HG03064 (cell line): ENCODE data around the gene ZG16B.

Source experiments
- ATAC-seq: cut with Tn5 transposase; IDR thresholded peaks from one replicate; pipeline ENCODE4 v1.9.1; 2021; ENCODE audit warnings: low read depth; ENCODE audit not compliant: unreplicated experiment

The ZG16B gene

DNA sequence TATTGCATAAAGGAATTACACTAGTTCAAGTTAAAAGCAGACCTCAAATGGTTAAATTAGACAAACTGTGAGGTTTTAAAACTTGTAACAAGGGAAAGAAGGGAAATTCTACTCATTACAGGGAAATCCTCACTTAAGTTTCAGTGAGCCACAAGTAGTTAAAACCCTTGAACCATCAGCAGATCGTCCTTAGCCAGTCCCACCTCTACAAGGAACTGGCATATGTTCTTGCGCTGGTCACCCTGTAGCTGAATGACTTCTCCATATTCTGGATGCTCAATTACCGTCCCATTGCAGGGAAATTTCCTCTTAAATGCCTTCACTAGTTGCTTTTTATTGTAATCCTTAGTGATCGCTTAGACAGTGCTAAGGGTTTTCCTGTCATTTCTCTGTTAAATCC is 7.6 kb upstream of the ZG16B start:
- no peak for ATAC-seq

DNA sequence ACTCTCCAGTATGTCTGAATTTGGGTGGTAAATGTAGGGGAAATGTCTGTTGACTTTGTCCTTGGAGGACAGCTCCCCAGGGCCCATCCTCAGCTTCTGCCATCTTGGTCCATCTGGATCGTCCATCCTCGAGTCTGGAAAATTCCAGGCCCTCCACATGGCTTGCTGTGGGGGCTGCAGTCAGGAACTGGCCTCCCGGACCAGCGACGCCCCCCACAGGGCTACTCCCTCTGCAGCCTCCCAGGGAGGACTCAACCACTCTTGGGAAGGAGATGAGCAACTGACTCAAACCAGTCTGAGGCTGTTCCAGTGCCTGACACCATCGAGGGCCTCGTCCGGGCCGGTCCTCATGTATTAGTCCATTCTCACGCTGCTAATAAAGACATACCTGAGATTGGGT is 5.5 kb upstream of the ZG16B start:
- no peak for ATAC-seq

DNA sequence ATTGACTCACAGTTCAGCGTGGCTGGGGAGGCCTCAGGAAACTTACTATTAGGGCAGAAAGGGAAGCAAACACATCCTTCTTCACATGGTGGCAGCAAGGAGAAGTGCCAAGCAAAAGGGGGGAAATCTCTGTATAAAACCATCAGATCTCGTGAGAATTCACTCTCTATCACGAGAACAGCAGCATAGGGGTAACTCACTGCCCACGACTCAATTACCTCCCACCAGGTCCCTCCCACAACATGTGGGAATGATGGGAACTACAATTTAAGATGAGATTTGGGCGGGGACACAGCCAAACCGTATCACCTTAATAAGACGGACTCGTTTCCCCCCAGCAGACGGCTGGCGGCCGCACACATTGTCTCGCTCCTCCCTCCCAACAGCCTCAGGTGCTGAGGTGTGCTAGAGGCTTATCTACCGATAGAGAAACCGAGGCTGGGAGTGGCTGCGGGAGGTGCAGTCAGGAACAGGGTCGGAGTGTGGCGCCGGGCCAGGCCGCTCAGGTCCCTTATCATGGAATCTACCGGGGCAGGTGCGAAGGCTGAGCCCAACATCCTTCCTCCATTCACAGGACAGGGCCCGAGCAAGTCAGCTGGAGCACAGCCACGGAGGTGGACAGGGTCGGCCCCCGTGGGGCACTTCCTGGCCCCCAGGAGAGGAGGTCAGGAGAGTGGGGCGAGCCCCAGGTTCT is 4.9 kb upstream of the ZG16B start:
- no peak for ATAC-seq

DNA sequence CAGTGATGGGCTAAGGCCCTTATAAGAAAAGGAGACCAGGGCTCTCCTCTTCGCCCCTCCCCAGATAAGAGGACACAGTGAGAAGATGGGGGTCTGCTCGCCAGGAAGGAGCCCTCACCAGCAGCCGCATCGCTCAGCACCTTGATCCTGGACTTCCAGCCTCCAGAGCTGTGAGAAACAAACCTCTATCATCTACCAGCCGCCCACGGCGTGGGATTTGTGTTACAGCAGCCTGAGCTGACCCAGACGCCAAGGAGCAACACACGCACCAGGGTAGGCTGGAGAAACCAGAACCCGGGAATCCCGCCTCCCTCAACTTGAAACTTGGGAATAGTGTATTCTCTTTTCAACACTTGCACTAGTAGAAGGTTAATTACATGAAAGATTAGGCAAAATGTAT is 4.2 kb upstream of the ZG16B start:
- no peak for ATAC-seq

DNA sequence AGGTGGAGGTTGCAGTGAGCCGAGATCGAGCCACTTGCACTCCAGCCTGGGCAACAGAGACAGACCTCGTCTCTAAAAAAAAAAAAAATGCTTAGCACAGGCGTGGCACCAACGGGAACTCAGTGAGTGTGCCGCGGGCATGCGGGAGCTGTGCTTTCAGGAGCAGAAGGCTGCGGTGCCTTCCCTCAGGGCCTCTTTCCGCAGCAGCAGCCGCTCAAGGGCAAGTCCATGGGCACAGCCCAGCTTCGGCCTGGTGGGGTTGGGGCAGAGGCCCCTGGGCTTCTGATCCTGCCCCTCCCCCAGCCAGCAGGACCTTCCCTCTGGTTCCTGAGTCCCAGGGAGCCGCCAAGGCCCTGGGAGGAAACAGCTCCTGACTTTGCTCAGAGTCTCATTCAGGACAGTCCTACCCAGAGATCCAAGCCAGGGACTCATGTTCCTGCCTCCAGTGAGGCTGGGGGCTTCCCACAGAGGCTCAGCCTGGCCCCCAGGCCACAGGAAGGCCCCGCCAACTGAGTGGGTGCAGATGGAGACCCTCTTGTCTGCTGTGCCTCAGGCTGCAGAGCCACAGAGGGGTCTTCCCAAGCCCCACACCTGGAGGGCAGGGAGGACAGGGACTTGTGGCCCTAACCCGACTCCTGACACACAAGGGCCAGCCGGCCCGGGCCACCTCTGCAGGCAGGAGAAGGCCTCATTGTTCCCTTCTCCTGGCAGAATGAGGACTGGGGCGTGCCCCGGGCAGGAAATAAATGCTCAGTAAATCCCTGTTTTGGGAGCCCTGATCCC is 3.3 kb upstream of the ZG16B start:
- no peak for ATAC-seq

DNA sequence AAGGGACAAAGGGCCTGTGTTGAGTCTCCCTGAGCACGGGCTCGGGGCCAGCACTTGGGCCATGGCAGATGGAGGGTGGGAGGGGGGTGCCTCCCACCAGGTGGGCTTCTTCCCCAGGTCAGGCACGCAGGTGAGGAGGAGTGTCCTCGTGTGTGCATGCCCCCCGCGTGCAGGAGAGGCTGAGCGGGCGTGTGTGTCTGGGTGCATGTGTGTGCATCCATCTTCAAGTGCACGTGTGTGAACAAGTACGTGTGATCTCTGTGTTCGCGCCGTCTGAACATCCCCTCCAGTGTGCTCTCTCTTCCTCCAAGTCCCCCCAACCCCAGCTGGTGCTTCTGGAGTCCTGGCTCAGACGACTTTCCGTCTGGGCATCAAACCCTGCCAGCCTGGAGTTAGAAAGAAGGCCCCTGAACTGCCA is 2.7 kb upstream of the ZG16B start:
- no peak for ATAC-seq

DNA sequence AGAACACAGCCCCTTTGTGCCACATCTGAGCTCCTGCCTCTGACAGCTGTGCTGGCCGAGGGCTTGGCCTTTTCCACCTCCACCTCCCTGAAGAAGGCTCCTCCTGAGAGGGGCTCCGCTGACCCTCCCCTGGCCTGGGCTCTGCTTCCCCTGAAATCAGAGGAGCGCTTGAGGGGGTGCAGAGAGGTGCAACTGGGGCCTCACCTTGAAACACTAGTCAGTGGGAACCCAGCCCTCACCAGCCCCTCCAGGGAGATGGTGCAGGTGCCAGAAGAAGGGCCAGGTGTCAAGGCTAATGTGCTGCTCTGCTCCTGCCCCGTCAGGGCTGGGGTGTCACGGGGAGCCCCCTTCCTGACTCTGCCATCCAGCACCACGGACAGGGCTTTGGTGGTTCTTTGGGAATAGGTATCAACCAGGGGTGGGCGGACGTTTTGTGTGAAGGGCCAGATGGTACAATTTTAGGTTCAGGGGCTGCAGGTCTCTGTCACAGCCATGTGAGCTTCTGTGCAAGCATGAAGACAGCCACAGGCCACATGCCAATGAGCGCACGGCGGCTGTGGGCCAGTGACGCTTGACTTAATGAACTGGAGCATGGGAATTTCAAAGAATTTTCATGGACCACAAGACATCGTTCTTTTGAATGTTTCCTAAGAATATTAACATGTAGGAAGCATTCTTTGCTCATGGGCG is 2.1 kb upstream of the ZG16B start:
- ATAC-seq: no peak

DNA sequence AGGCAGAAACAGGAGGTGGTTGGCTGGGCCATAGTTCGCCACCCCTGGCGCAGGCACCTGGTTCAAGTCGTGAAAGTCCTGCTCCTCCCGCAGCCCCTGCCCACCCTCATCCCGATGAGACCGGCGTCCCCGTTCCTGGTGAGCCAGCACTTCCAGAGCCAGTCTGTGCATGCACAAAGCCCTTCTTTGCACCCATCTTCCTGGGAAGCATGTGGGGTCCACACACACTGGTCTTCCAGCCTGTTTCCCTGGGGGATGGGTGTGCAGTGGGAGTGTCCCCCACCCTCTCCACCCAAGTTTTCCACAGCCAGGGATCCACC is 1.6 kb upstream of the ZG16B start:
- no peak for ATAC-seq

DNA sequence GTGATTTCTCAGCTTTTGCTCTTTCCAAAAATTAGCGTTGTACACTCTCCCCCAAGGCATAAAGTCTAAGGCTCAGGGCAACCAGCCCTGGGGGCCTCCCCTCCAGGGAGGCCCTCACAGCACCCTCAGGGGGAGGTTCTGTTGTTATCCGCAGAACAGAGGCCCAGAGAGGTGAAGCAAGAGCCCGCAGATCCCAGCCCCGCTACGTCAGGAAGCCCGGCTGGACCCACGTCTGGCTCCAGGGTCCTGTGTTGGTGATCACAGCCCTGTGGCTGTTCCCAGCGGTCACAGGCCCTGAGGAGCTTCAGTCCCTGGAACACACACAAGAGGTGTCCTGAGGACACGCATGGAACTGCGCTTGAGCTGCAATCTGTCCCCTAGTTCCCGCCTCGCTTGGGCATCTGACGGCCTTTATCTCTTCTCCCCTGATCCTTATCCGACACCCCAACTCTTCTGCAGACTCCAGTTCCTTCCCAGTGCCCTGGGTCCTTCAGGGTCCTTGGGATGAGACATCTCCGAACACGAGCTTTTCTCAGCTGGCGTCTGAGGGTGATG is 1.1 kb upstream of the ZG16B start:
- ATAC-seq: no peak

DNA sequence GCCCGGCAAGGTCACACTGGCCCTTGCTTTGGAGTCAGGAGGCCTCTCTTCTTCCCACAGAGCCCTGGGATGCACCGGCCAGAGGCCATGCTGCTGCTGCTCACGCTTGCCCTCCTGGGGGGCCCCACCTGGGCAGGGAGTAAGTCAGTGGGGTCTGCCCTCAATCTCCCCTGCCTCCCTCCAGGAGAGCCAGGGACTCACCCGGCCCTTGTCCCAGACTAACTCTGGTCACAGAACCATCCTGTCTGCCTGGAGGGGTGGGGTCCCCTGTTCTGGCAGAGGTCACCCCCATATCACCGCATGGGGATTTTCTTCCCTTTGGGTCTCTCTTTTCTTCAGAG is 222 bp downstream of the ZG16B start:
- ATAC-seq: no peak

DNA sequence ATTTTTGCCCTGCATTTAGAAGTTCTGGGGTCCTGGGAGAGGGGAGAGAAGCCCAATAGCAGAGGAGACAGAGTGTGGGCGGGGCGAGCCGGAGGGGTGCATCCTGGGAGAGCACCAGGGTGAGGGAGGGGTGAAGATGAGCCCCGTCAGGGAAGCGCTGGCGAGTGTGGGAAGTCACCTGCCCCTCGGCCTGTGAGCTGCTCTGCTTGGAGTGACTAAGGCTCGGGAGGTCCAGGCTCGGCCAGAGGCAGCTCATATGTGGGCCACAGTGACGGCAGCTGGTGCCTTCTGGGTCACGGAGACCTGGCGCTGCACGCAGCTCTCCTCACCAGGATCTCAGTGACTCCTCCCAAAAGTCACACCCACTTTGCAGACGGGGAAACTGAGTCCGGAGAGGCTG is 1.1 kb downstream of the ZG16B start:
- no peak for ATAC-seq

DNA sequence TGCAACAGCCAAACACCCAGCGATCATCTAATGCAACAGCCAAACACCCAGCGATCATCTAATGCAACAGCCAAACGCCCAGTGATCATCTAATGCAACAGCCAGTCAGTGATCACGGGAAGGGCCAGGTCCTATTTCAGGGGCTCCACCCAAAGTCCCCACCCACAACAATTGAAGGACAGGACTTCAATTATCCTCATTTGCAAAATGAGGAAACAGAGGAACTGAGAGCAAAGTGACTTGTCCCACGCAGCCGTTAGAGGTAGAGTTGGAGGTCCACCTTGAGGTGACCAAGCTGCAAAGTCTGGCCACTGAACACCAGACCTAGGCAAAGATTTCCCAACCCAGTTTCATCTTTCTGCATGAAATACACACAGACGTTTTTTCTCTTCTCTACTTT is 3.7 kb downstream of the ZG16B start:
- no peak for ATAC-seq

DNA sequence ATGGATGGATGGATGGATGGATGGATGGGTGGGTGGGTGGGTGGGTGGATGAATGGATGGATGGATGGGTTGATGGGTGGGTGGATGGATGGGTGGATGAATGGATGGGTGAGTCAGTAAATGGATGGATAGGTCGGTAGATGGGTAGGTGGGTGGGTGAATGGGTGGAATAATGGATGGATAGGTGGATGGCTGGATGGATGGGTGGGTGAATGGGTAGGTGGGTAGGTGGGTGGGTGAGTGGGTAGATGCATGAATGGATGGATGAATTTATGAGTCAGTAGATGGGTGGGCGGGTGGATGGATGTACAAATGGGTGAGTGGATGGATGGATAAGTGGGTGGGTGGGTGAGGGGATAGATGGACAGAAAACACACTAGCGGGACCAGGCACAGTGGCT is 4.9 kb downstream of the ZG16B start:
- no peak for ATAC-seq

DNA sequence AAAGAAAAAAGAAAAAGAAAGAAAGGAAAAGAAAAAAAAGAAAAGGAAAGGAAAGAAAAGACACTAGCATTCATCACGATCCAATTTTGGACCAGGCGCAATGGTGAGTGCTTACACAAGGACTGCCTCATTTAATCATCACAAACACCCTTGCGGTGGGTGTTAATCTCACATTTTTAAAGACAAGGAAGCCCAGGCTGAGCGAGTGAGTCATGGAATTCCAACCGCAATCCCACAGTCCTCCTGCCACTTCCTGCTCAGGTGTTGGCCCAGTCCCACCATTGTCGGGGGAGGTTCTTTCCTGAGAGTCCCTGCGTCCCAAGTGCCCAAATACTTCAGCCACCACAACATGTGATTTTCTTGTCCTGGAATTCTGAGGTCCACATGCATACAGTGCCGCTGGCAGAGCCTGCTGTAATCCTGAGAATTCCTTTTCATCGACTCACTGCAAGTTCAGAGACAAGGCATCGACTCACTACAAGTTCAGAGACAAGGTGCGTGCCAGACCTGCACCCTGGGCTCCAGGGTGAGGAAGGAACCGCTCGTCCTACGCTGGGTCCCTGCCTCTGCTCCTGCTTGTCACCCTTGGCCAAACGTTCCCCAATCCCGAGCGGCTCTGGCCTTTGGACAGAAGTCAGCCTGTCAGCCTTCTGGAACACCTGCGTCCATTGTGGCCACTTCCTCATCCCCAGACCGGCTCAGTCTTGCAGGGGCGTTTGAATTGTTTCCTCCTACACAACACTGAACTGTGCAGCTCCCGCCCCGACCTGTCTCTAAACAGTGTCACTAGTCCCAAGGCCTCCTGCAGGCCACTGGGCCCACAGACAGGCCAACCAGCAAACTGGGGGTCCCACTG is 5.8 kb downstream of the ZG16B start:
- ATAC-seq: no peak

DNA sequence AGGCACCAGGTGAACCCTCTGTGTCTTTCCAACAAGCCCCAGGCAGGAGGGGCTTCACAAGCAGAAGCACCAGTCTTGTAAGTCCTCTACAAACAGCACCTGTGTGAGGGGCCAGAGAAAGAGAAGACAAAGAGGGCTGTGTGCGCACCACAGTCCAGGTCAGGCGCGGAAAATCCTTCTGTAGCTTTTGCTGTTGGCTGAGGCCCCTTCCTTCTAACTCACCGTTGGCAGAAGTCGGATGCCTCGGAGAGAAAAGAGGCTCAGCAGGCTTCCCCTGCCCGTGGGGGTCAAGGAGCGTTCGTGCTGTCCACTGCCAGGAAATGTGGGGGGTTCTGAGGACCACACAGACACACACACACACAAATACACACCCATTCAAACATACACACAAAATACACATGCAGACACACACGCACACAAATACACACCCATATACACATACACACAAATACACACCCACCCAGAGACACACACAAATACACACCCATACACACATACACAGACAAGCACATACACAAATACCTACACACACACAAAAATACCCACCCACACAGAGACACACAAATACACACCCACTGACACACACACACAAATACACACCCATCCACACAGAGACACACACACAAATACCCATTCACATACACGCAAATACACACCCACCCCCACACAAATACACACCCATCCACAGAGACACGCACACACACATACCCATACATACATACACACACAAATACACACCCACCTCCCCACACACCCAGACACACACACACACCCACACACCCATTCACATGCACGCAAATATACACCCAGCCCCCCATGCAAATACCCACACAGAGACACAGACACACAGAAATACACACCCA is 6.8 kb downstream of the ZG16B start:
- ATAC-seq: no peak

DNA sequence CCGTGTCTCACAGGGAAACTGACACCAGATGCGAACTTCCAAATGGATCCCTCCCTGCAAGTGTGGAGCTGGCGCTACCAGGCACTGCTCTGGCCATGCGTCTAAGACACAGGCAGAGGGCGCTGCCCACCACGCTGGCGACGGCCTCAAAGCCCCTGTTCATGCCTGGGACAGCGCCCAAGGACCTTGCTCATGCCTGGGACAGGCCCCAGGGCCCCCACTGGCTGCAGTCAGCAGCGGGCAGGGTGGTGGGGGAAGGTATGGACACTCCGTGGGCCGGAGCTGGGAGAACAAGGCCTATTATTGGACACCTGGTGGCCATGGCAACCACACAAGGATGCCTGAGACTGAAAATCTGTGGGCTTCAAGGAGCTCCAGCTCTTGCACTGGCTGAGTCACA is 8.8 kb downstream of the ZG16B start:
- ATAC-seq: no peak

DNA sequence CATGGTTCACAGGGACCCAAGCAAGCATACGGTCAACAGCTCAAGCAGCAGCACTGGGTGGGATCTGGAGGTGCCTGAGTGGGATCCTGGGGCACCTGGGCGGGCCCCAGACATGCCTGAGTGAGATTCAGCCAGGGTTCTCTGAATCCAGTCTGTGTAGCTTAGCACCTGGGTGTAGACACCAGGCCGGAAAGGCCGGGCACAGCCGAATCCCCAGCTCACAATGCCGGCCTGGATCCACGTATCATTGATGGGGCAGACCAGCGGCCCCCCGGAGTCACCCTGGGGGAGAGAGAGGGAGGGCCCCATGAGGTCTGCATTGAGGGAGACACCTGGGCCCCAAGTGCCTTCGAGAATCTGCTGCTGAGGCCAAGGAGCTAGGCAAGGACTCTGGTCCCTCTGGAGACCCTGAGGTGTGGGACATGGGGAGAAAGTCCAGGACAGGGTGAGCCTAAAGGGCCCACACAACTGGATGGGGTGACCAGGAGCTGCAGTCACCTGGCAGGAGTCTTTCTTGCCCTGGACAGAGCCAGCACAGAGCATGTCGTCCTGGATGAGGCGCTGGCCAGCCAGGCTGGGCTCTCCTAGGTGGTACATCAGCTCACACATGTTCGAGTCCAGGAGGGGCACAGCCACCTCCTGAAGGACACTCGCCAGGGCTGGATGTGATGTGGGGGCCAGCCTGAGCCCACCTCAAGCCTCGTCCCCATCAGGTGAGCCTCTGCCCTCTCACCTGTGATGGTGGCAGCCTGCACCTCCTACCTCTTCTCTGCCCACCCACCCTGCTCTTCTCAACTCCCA is 9.7 kb downstream of the ZG16B start:
- no peak for ATAC-seq

DNA sequence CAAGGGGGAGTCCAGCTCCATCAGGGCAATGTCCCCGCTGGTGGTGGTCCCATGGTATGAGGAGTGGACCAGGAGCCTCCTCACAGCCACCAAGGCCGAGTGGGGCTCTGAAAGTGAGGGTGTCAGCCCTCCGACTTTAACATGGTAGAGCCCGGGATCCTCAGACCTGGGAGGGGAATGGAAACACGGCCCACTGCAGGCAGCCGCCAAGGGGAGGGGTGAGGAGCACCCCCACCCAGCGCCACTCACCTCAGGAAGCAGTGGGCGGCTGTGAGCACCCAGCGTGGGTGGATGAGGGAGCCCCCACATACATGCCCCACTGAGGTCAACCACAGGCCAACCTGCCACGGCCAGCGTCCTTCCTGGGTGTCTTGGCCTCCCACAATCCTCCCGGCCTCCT is 10.8 kb downstream of the ZG16B start:
- no peak for ATAC-seq
